ENCODE measurements around the gene HIKESHI.

GRCh38 chr11:86292912-86293616, 9.0 kb upstream of the HIKESHI start:
- TF ChIP-seq POLR2AphosphoS5 (IDR thresholded peaks at IDR 0.05; ENCODE audit: low read depth, low read length) (no peak), TAF1 (IDR thresholded peaks at IDR 0.05; ENCODE audit: low read depth, low read length) (no peak), POLR2A (IDR thresholded peaks at IDR 0.05; ENCODE audit: low read depth, low read length) (no peak)
